Fibroblast of upper back skin (primary cell): ENCODE measurements around the gene PSMD5.
"Not testable (repeated sequence)": the region's sequence is repeated elsewhere in the genome, so short reads cannot be mapped to it uniquely, and the experiment has no call there.

Source experiments
- DNase-seq: peaks from one replicate; pipeline ENCODE4 v3.0.0-alpha.2; 2013

Gene PSMD5

DNA sequence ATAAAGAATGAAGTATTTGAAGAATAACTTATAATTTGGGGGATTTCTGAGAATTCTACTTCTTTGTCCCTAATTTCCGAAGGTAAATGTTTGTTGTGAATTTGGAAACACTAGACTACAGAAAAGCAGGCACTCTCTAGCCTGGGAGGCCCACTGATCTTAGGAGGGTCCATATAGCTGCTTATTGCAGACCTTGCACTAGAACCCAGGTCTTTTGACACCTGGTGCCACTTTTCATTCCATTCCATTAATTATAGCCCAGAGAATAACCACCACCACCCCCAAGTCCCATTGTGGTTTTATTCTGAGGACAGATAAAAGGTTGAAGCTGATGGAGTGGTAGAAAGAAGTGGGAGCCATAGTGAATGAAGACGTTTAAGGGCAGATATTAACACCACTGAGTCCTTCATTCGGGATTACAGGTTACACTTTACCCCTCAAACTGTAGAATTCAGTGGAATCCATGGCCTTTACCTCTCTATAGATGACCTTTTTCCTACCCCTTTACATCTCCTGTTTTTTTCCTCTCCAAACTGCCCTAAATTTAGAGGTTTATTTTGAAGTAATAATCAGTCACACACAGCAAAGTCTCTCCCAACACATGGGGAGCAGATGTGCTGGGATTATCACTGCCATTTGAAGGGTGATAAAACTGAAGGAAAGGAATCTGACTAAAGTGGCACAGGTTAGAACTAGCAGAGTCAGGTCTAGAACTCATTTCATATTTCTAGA is 12.0 kb upstream of the PSMD5 start:
- no peak for DNase-seq

DNA sequence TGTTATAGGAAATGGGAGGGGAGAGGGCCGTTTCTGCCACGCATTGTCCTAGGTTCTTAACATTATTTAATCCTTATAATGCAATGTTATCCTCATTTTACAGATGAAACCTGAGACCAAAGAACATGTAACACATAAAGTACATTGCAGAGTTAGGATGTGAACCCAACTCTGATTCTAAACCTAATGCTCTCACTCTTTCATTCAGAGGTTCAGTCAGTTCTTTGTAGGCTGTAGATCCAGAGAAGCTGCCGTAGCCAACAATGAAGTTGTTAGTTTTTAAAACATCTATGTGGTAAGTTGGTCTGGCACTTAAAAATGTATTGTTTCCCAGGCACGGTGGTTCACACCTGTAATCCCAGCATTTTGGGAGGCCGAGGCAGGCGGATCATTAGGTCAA is 10.5 kb upstream of the PSMD5 start:
- no peak for DNase-seq

DNA sequence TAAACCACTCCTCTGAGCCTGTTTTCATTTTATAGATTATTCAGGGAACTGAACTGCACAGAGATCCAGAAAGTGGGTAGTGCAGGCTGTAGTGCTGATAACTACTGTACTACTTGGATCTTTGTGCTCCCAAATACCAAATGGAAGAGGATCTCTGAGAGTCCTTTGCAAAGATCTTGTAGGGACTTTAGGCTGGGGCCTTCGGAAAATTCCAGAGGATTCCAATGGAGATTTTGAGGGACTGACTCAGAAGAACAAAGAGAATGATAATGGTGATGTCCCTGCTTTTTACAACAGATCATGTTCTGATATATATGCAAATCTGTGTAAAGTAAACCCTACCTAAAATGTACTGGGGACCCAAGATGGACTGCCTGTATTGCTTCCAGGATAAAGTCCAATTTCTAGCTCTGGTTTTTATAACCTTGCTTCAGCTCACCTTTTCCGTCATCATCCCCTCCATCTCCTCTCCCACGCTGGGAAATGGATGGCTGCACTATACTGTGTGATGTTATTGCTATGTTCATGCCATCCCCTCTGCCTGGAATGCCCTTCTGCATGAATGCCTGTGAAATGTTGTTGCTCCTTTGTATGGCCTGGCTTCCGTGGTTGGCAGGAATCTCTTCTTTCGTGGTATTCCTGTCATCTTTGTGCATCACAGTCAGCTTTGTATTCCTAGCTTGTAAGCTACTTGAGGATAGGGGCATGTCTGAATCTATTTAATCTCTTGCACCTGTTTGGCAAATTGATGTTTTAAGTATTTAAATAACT is 9.7 kb upstream of the PSMD5 start:
- DNase-seq: no peak

DNA sequence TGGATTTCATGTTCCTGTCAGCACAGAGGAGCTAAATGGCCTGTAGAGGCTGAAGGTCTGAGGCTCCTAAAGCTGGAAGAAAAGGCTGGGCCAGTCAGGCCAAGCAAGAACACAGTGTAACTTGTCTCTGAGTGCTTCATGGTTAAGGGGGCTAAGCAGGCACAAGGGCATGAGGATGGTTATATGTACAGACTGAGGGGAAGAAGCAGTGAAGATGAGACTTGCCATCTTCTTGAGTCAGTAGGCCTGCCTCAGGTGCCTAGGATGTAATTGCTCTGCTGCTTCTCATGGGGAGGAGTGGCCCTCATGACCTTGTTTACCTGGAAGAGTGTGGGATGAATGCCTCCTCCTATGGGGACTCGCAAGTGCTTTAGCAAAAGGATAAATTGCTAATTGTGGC is 8.7 kb upstream of the PSMD5 start:
- DNase-seq: no peak

DNA sequence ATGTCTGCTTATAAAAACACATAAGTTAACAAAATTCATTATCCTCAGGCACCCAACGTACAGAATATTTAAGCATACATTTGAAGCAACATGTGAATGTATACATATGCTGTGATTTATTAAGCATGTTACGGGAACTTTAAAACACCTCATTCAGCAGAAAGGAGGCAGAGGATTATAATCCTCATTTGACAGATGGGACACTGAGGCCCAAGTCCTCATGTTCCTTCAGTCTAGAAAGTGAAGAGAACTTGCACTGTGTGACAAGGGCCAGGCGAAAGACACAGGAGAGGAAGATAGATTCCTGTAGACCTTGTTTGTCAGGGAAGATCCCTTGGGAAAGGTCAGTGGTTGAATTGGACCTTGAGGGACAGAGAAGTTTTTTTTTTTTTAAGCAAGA is 7.6 kb upstream of the PSMD5 start:
- no peak for DNase-seq

DNA sequence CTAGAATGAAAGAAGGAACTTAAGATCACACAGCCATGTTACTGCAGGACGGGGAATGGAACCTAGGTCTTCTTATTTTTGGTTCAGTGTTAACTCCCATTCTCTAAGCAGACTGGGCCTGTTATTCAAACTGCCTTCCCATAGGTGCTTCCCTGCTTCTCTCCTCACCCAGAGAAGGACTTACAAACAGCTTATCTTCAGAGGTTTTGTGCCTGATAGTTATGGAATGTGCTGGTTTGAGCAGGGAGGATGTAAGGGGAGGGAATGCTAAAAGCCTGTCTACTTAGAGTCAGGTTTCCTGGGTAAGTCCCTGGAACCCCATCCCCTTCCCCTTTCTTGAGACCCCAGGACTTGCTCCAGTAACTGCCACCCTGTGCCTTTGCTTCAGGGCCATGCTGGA is 4.2 kb upstream of the PSMD5 start:
- DNase-seq: no peak

DNA sequence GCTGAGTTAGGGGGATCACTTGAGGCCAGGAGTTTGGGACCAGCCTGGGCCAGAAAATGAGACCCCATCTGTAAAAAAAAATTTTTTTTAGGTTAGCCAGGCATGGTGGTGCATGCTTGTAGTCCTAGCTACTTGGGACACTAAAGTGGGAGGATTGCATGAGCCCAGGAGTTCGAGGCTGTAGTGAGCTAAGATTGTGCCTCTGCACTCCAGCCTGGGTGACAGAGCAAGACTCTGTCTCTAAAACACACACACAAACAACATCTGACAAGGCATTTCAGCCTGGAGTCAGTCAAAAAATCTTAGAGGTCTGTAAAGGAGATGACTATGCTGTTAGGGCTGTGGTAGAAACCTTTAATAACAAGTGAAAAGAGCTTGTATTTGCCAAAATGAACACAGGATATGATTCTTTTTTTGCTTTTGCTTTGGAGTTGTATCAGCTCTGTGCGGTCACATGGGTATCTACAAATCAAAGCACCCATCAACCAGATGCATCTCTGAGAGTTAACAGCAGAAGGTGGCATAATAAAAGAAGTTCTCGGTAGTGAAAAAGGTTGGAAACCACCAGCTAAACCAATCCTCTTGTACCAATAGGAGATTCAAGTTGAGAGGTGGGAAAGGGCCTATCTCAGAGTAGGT is 3.6 kb upstream of the PSMD5 start:
- no peak for DNase-seq

DNA sequence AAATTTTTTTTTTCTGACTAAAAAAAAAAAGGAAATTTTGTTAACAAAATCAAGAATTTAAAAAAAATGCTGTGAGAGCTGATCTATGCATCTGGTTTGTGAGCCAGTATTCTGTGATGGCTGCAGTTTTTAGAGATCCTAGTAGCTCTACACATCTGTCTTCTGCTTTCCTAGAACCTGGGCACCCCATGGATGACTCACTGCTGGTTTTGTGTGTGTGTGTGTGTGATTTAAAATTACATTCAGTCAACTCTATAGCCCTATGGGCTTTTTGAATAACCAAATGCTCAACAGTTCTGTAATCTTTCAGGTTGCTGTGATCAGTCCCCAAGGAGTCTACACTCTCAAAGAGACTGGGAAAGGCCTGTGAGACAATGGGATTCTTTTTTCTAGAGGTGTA is 2.5 kb upstream of the PSMD5 start:
- DNase-seq: peak; percentile 4

DNA sequence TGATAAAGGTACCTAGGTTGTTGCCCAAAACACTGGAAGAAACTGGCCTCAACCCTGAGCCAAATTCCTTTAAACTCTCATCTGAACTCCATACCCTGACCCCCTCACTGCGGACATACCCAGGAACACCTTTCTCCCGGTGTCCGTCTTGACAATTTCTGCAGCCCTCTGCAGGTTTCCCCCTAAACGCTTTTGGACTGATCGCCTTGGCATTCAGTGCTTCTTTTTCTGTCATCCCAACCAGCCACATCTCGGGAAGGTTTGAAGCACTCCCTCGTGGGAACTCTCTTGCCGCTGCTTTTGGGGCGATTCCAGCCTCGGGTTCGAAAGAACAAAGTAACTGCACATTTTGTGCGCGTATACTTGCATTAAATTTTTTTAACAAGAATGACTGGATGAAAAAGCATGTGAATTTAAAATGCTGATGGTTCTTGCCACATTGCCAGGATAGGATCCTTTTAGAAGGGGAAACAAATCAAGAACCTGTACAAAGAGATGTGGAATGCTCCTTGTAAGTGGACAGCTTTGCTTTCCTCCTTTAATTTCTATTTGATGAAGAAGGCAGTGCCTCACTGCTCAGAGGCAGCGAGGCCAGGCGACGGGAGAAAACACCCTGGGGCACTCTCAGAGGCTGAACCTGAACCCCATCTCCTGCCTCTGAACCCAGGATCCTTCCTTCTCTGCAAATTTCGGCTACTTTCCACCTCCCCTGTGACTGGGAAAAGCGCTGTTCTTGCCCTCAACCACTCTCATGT is 615 bp downstream of the PSMD5 start:
- peak; percentile 3 for DNase-seq

DNA sequence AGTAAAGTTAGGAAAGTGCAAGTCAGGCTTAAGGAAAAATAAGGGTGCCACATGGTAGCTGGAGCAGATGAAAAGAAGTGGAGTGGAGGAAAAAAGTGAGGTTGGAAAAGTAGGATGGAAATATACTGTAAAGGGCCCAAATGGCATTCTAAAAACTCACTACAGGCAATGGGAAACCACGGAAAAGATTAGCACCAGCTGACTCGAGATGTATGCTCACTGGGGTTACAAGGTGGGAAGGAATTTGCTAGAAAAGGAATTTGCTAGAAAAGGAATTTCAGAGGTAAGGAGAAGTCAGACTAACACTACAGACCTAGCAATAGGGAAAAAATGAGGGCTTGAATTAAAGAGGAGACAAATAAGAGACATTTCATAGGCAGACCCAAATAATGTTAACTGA is 3.6 kb downstream of the PSMD5 start:
- DNase-seq: peak; percentile 55

DNA sequence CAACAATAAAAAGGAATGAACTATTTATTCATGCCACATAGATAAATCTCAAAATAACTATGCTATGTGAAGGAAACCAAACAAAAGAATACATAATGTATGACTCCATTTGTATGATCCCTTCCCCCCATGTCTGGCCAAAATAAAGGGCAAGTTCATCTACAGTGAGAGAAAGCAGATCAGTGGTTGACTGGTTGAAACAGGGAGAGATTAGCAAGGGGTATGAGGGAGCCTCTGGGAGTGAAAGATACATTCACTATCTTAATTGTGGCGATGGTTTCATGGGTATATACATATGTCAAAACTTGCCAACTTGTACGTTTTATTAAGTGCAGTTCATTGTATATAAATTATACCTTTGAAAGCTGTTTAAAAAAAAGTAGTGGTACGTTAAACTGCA is 4.8 kb downstream of the PSMD5 start:
- DNase-seq: no peak

DNA sequence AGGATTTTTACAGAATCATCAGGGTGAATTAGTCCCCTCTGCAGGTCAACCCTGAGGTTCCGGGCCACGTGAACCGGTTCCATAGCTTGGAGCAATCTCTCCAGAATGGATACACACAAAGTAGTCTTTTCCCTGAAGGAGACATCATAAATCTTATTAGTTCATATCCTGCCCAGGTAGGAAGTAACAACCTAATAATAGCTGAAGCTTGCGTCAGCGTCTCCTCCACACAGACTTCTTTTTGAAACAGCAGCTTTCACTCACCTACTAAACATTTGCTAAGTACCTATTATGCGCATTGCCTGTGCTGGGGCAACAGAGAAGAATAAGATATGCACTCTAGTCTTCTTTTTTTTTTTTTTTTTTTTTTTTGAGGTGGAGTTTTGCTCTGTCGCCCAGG is 9.4 kb downstream of the PSMD5 start:
- no peak for DNase-seq

DNA sequence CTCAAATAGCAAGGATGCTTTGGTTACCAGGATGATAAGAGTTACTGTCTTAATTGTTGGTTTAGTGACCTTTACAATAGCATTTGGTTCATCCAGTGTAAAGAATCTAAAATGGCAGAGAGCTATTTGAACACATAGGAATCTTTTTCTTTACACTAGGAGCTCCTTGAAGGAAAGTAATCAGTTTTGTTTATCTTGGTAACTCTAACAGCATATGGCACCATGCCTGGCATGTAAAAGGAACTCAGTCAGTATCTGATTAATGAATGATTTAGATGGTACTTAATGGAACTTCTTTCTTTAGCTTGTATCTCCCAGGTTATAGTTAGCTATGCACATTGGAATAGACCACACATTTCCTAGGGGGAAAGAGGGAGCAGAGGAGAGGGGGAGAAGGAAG is 9.9 kb downstream of the PSMD5 start:
- no peak for DNase-seq

DNA sequence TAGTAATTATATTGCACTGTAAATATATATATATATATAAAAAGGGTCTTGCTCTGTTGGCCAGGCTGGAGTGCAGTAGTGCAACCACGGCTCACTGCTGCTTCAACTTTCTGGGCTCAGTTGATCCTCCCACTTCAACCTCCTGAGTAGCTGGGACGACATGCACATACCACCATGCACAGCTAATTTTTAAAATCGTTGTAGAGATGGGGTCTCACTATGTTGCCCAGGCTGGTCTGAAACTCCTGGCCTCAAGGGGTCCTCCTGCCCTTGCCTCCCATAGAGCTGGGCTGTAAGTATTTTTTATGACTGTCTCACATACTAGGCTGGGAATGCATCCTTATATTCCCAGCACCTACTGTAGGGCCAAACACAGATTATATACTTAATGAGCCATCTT is 11.9 kb downstream of the PSMD5 start:
- DNase-seq: no peak

DNA sequence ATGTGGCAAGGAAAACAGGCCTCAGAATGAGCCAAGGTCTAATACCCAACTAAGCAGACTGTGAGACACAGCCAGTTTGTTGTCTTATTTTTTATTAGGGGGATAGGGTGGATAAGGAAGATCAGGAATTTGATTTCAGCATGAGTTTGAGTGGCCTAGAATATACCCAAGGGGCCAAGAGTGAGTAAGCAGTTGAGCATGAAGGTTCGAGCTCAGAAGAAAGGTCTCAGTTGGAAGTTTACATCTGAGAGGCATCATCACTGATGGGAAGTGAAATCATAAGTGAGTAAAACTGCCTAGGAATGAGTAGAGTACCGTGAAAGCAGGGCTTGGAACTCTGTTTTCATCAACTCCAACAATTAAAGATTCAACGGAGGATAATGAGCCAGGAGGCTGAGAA is 12.6 kb downstream of the PSMD5 start:
- DNase-seq: peak; percentile 26

DNA sequence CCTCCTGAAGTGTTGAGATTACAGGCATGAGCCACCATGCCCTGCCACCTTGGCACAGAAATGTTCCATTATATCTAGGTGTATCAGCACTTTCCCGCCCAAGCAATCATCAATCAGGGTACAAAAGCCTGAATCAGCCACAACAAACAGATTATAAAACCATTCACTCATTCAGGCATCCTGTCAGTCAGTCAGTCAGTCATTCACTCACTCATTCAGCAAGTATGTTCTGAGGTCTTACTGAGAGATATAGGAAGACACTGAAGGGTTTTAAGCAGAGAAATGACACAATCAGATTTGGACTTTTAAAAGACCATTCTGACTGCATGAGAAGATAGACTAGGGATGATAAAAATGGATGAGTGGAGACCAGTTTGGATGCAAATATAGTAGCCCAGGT is 13.1 kb downstream of the PSMD5 start:
- no peak for DNase-seq

DNA sequence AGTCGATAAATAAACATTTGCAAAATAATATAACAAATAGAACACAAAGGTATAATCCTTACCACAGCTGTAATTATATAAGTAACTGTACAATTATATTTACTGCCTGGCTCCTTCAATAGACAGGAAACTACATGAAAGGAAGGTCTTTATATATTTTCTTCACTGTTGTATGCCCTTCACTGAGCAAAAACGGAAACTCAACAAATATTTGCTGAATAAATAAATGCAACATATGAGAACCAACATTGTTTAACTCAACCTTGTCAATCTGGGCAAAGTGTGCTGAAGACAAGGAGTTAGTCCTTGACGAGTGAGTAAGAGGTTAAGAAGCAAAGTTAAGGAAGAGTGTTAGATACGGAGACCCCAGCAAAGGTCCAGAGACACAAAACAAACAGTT is 22.6 kb downstream of the PSMD5 start:
- DNase-seq: no peak

DNA sequence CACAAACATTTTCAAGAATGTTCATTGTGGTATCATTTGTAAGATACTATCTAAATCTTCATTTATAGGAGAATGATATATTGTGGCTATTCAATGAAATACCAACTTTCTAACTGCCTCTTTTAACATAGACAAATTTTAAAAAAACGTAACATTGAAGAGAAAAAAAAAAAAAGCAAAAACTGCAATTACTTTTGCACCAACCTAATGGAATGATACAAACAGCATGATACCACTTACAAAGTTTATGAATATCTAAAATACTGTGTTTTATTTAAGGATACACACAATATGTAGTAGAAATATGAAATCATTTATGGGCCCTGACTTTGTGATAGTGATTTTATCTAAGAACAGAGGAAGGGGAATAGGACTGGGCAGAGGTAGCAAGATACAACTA is 24.1 kb downstream of the PSMD5 start:
- DNase-seq: no peak

DNA sequence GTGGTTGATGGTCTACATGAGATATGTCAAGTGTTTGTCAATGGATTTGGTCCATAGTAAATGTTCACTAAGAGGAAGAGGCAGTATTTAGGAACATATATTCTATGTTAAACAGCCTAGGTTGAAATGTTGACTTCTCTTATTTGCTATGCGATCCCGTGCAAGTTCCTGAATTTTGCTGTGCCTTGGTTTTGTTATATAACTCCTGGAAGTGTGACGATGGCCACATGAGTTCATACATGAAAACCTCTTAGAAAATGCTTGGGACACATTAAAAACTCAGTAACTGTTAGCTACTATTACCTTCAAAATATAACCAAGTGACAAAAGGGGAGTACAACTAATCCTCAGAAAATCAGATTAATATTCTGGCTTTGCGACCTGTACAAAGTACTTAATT is 27.6 kb downstream of the PSMD5 start:
- DNase-seq: no peak

DNA sequence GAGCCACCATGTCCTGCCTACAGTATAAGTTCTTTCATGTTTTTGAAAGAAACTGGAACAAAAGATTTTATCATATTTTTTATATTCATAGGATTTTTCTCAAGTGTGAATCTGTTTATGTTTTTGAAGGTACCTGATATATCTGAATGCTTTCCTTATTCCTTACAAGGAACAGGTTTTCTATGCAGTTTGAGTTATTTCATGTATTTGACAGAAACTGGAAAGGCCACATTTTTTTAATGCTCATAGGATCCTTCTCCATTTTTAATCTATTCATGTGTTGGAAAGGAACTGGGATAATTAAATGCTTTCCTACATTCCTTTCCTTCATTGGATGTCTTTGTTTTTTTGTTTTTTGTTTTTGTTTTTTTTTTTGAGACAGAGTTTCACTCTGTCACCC is 33.8 kb downstream of the PSMD5 start:
- DNase-seq: no peak

DNA sequence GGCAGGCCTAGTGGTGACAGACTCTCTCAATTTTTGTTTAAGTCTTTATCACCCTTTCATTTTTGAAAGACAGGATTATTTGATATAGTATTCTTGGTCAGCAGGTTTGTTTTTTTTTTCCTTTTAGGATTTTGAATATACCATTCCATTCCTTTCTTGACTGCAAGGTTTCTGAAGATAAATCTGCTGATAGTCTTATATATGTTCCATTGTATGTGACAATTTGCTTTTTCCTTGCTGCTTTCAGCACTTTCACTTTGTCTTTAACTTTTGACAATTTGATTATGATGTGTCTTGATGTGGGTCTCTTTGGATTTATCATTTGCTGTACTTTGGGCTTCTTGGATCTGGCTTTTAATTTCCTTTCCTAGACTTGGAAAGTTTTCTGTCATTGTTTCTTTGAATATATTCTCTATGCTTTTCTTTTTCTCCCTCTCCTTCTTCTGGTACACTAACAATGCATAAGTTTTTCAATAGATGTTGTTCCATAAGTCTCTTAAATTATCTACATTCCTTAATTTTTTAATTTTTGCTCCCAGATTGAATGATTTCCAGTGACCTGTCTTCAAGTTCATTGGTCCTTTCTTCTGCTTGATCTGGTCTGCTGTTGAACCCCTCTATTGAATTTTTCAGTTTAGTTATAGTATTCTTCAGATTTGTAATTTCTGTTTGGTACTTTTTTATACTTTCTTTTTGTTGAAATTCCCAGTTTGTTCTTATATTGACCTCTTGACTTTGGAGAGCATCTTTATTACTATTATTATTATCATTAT is 34.9 kb downstream of the PSMD5 start:
- no peak for DNase-seq

DNA sequence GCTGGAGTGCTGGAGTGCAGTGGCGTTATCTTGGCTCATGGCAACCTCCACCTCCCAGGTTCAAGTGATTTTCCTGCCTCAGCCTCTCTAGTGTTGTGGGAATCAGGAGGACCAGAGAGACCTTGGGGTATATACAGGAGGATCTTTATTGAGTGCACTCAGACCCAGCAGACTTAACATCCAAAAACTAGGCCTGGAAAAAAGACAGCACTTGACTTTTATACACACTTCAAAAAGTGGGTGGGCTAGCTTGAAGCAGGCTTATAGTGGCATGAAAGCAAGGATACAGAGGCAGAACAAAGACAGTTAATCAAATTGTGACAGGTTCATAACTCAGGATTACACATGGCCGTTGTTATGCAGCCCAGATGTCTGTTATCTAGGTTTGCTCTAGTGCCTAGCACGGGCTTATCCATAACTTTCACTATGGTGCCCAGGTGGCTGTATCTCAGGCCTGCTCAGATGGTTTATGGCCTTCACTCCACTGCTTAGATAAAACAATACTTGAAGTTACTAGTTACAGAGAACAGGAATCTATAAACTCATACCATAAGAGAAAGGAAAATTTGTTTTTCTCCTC is 37.8 kb downstream of the PSMD5 start:
- DNase-seq: not testable (repeated sequence)
